Body of pancreas (tissue), 4 donors: ENCODE results near the gene FBXL5.

Experiments
- POLR2A ChIP-seq, 3 donors: fragments of 450-650 bp; IDR thresholded peaks; one replicate each; pipeline ENCODE4 v1.6.1; 2016; ENCODE audit warnings: antibody characterized with exemption in 3 of 3, mild to moderate bottlenecking in 2 of 3
- TF ChIP-seq, protein P1 (sequence below), 7 experiments: fragments of 450-650 bp in 4 of 7; fragments of 200-600 bp in 3 of 7; sonication (generic) in 3 of 7; IDR thresholded peaks; one replicate each; pipeline ENCODE4 v1.5.1; 2016 to 2019; ENCODE audit warnings: antibody characterized with exemption in 7 of 7

DNA sequence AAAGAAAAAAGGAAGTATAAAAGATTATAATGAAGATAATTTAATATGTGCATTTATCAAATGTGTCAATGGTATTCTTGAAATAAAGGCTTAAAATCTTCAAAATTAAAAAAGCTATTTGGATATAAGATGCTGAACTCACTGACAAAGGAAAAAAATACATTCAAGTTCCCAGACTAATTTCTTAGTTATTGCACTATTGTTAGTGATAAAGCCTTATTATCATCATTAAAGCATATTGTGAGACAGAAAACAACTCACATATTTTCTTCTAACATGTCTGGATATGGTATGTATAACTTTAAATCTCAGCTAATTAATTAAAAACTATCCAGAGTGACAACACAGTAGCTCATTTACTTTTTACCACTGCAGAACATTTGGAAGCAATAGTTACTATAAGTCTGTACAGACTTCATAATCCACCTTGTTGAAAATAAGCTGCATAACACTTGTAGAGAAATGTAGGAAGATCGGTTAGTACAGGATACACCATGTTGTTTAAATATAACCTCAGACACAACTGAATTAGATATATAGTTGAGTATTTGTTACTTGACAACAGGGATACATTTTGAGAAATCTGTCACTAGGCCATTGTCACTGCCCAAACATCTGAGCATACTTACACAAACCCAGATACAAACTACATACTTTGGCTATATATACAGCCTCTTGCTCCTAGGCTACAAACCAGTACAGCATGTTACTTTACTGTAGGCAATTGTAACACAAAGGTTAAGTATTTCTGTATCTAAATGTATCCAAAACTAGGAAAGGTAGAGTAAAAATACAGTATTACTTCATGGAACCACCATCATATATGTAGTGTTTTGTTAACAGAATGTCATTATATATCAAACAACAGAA, 13.6 kb upstream of the FBXL5 start:
- TF ChIP-seq, protein P1, sequence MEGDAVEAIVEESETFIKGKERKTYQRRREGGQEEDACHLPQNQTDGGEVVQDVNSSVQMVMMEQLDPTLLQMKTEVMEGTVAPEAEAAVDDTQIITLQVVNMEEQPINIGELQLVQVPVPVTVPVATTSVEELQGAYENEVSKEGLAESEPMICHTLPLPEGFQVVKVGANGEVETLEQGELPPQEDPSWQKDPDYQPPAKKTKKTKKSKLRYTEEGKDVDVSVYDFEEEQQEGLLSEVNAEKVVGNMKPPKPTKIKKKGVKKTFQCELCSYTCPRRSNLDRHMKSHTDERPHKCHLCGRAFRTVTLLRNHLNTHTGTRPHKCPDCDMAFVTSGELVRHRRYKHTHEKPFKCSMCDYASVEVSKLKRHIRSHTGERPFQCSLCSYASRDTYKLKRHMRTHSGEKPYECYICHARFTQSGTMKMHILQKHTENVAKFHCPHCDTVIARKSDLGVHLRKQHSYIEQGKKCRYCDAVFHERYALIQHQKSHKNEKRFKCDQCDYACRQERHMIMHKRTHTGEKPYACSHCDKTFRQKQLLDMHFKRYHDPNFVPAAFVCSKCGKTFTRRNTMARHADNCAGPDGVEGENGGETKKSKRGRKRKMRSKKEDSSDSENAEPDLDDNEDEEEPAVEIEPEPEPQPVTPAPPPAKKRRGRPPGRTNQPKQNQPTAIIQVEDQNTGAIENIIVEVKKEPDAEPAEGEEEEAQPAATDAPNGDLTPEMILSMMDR (IDR thresholded peaks at IDR 0.05), result no peak
- TF ChIP-seq POLR2A (IDR thresholded peaks at IDR 0.05), result no peak
